GM20000 (cell line): ENCODE measurements around the gene SKIDA1.
A peak's percentile ranks its signal among the peaks of the same experiment; 100 is the strongest.

Experiments
- DNase-seq: peaks from one replicate; pipeline ENCODE4 v3.0.0; 2012; ENCODE audit warnings: low spot score
- CTCF ChIP-seq: IDR thresholded peaks from 2 replicates; pipeline ENCODE4 v1.5.1; 2012; ENCODE audit warnings: mild to moderate bottlenecking, control low read depth; ENCODE audit errors: extremely low read depth, missing control alignments

Gene SKIDA1

GRCh38 chr10:21526860-21527597, 1.5 kb upstream of the SKIDA1 start:
- DNase-seq: peak; percentile 73
- no peak for TF ChIP-seq CTCF

- no peak for TF ChIP-seq CTCF
- peak; percentile 78 for DNase-seq
Measured at GRCh38 chr10:21526188-21526859, 842 bp upstream of the SKIDA1 start.

GRCh38 chr10:21524526-21525366, 736 bp downstream of the SKIDA1 start:
- no peak for TF ChIP-seq CTCF

GRCh38 chr10:21524131-21524525, 1.4 kb downstream of the SKIDA1 start:
- DNase-seq: no peak
- TF ChIP-seq CTCF: no peak

More at GRCh38 chr10:21524526-21525366, 736 bp downstream of the SKIDA1 start:
- DNase-seq: no peak

GRCh38 chr10:21523557-21524008, 1.9 kb downstream of the SKIDA1 start:
- no peak for DNase-seq
- no peak for TF ChIP-seq CTCF

GRCh38 chr10:21522631-21523406, 2.7 kb downstream of the SKIDA1 start:
- no peak for TF ChIP-seq CTCF
- DNase-seq: no peak
